ENCODE results near the gene IKZF4.

The IKZF4 gene

GRCh38 chr12:56014205-56014604 lies 6.6 kb upstream of the IKZF4 start:
- no peak overlapping the region for H3K27ac Mint-ChIP-seq
- peaks cover 44% of the 10 kb centered on the region for H3K36me3 Mint-ChIP-seq (ENCODE audit: low read depth)
- peaks cover 53% of the 10 kb centered on the region for H3K4me1 Mint-ChIP-seq
- H3K4me3 Mint-ChIP-seq: no peak overlapping the region
- TF ChIP-seq CTCF (IDR thresholded peaks at IDR 0.05): no peak
- peaks cover 3% of the 10 kb centered on the region for H3K27me3 Mint-ChIP-seq (ENCODE audit: low read depth, poor library complexity)
- no peaks in the 10 kb centered on the region for H3K9me3 Mint-ChIP-seq
- no peak for DNase-seq

DNA sequence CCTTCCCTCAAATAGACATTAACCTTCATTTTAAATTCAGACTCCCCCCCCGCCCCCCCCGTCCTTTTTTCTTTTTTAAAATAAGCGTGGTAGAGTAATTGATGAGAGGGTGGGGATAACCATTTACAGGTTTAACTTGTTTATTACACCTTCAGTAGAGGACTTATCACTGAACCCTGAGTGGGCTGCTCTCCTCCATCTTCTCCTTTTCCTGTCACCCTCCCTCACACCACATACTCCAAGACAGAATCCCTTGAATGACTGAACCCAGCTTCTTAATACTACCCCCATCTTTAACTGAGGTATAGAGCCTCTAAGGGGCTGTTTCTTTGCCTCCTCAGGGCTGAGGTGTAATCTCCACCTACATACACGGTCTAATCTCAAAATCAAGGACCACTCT lies 3.7 kb upstream of the IKZF4 start:
- H3K27ac Mint-ChIP-seq: peak overlapping the region; percentile 41
- H3K4me1 Mint-ChIP-seq: peaks cover 55% of the 10 kb centered on the region
- peaks cover 31% of the 10 kb centered on the region for H3K36me3 Mint-ChIP-seq (ENCODE audit: low read depth)
- H3K9me3 Mint-ChIP-seq: no peaks in the 10 kb centered on the region
- H3K4me3 Mint-ChIP-seq: no peak overlapping the region
- DNase-seq: no peak
- no peak for TF ChIP-seq CTCF (IDR thresholded peaks at IDR 0.05)
- peaks cover 3% of the 10 kb centered on the region for H3K27me3 Mint-ChIP-seq (ENCODE audit: low read depth, poor library complexity)

GRCh38 chr12:56018356-56018755 lies 2.5 kb upstream of the IKZF4 start:
- H3K9me3 Mint-ChIP-seq: no peaks in the 10 kb centered on the region
- peaks cover 27% of the 10 kb centered on the region for H3K36me3 Mint-ChIP-seq (ENCODE audit: low read depth)
- H3K4me1 Mint-ChIP-seq: peaks cover 65% of the 10 kb centered on the region
- H3K4me3 Mint-ChIP-seq: no peak overlapping the region
- no peak for TF ChIP-seq CTCF (IDR thresholded peaks at IDR 0.05)
- H3K27me3 Mint-ChIP-seq (ENCODE audit: low read depth, poor library complexity): no peaks in the 10 kb centered on the region
- DNase-seq: no peak
- H3K27ac Mint-ChIP-seq: peak overlapping the region; percentile 79

DNA sequence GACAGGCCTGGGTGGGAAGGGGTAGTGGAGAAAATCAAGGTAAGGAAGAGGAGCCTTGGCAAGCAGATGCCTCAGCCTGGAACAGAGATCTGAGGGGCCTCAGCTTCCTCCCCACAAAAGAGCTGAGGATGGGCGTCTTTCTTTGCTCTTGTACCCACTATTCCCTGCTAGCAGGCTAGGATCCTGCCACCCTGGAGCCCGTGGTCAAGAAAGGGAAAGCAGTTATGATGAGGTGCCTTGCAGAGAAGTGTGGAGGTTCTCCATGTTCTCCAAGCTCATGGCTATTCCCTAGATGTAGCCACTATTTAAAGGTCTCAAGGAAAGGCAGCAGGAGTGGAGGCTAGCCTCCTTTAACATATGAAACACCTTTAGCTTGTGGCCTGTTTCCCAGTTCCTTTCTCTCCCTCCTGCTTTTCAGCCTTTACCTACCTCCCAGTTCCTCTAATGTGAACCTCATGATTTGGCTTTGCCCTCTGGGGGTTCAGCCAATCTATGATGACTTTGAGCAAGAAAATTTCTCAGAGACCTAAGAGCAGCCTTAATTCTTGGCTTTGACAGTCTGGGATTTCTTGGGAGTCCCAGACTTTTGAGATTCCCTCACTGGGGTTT lies 1.1 kb downstream of the IKZF4 start:
- no peaks in the 10 kb centered on the region for H3K27me3 Mint-ChIP-seq (ENCODE audit: low read depth, poor library complexity)
- peak overlapping the region; percentile 99 for H3K27ac Mint-ChIP-seq
- peaks cover 44% of the 10 kb centered on the region for H3K36me3 Mint-ChIP-seq (ENCODE audit: low read depth)
- DNase-seq: no peak
- H3K4me3 Mint-ChIP-seq: peak overlapping the region; percentile 97
- H3K4me1 Mint-ChIP-seq: peaks cover 68% of the 10 kb centered on the region
- TF ChIP-seq CTCF (IDR thresholded peaks at IDR 0.05): no peak
- no peaks in the 10 kb centered on the region for H3K9me3 Mint-ChIP-seq

- no peak for TF ChIP-seq CTCF (IDR thresholded peaks at IDR 0.05)
- peak overlapping the region; percentile 90 for H3K27ac Mint-ChIP-seq
- no peak overlapping the region for H3K4me3 Mint-ChIP-seq
- H3K4me1 Mint-ChIP-seq: peaks cover 15% of the 10 kb centered on the region
- DNase-seq: no peak
- peaks cover 89% of the 10 kb centered on the region for H3K36me3 Mint-ChIP-seq (ENCODE audit: low read depth)
- H3K27me3 Mint-ChIP-seq (ENCODE audit: low read depth, poor library complexity): no peaks in the 10 kb centered on the region
- H3K9me3 Mint-ChIP-seq: no peaks in the 10 kb centered on the region
Observed at GRCh38 chr12:56028511-56029165, 7.8 kb downstream of the IKZF4 start.

GRCh38 chr12:56029166-56029519 lies 8.3 kb downstream of the IKZF4 start:
- Mint-ChIP-seq H3K27me3 (ENCODE audit: low read depth, poor library complexity) (no peaks in the 10 kb centered on the region), H3K27ac (peak overlapping the region; percentile 90), H3K36me3 (ENCODE audit: low read depth) (peaks cover 88% of the 10 kb centered on the region), H3K4me3 (no peak overlapping the region), H3K4me1 (peaks cover 10% of the 10 kb centered on the region), H3K9me3 (no peaks in the 10 kb centered on the region)
- no peak for DNase-seq
- TF ChIP-seq CTCF (IDR thresholded peaks at IDR 0.05): no peak
